ENCODE measurements around the gene TXLNB. TPM values are rescaled to one million over a fixed set of nuclear protein-coding genes. Genes with fewer than 3 reads are reported as not detected.

Gene TXLNB
- total and polyA plus RNA-seq, 2 of the 13 experiments (the other 11 are each of a cell fraction or from before 2014, with no cell fraction given): not detected

GRCh38 chr6:139325125-139325524 is 33.3 kb upstream of the TXLNB start:
- no peaks in the 10 kb centered on the region for H3K9me3 ChIP-seq (ENCODE audit: low read length)
- ATAC-seq (no peak), DNase-seq (ENCODE audit: low spot score) (no peak), FAIRE-seq (no peak)
- no peaks in the 10 kb centered on the region for H3K79me2 ChIP-seq (ENCODE audit: insufficient read depth, low read length)
- H3K4me1 ChIP-seq (ENCODE audit: insufficient read depth, low read length): 0 out of 2 replicates have a peak, but pooled peaks cover 4% of the 10 kb centered on the region
- H4K20me1 ChIP-seq (ENCODE audit: insufficient read depth, low read length): no peaks in the 10 kb centered on the region
- no peaks in the 10 kb centered on the region for H3K36me3 ChIP-seq (replicated peaks in 1 of 2; ENCODE audit: control insufficient read depth in 1 of 2, insufficient read depth in 2 of 2, low read length in 2 of 2)
- no peak overlapping the region for H3K4me3 ChIP-seq (replicated peaks in 1 of 3; ENCODE audit: insufficient read depth in 1 of 3, low read depth in 2 of 3, low read length in 3 of 3)
- no peak overlapping the region for H3K9ac ChIP-seq (ENCODE audit: insufficient read depth, low read depth, low read length)
- intact Hi-C loops (cut with micrococcal nuclease; ENCODE audit: unreplicated experiment): no loop called here
- BruUV-seq (replicated peaks): no TSS peak
- ChIA-PET CTCF (ENCODE audit: low intra/inter-chr PET ratio, low total read pairs) (no interaction called here), POLR2A (no interaction called here)
- TF ChIP-seq NRL (CRISPR knock-in tag; IDR thresholded peaks at IDR 0.05; ENCODE audit: borderline replicate concordance): no peak
- TF ChIP-seq IKZF4 (CRISPR knock-in tag; IDR thresholded peaks at IDR 0.05; ENCODE audit: borderline replicate concordance, low read depth, not compliant biosample characterization): no peak
- no peak for TF ChIP-seq ZNF230 (CRISPR knock-in tag; IDR thresholded peaks at IDR 0.05)
- TF ChIP-seq ZNF709 (CRISPR knock-in tag; IDR thresholded peaks at IDR 0.05): no peak
- TF ChIP-seq ZNF513 (CRISPR knock-in tag; conservative IDR thresholded peaks at IDR 0.05): no peak
- TF ChIP-seq ZNF10 (CRISPR knock-in tag; IDR thresholded peaks at IDR 0.05; ENCODE audit: borderline replicate concordance, low read depth): no peak
- TF ChIP-seq UBTF (CRISPR knock-in tag; IDR thresholded peaks at IDR 0.05): no peak
- TF ChIP-seq NPAS2 (CRISPR knock-in tag; IDR thresholded peaks at IDR 0.05; ENCODE audit: borderline replicate concordance): no peak
- no peak for TF ChIP-seq GATAD1 (CRISPR knock-in tag; IDR thresholded peaks at IDR 0.05)
- no peak for TF ChIP-seq SP2 (CRISPR knock-in tag; IDR thresholded peaks at IDR 0.05)
- no peak overlapping the region for H3K4me2 ChIP-seq (ENCODE audit: low read depth, low read length)
- no peak overlapping the region for H2AFZ ChIP-seq (ENCODE audit: low read length)
- no peak overlapping the region for H3K27ac ChIP-seq (ENCODE audit: extremely low read length, insufficient read depth, low read length)
- in situ Hi-C loops (cut with HindIII; ENCODE audit: extremely low pct_ligation_motif_present, low pct_unique_long_range_greater_than_20kb): no loop called here
- no peaks in the 10 kb centered on the region for H3K27me3 ChIP-seq (ENCODE audit: control insufficient read depth in 1 of 2, insufficient read depth in 2 of 2, low read length in 2 of 2)

Data from HepG2 (cell line).